T-helper 2 cell treated with Interferon-gamma antibody and Interleukin-4, amounts not matched to agents 100 ng/mL and 5 ng/mL, for 36 hours (primary cell): Measurements from ENCODE around the gene NEUROD1. TPM values are rescaled to one million over a fixed set of nuclear protein-coding genes. Genes with fewer than 3 reads are reported as not detected.
"Not testable (repeated sequence)": the region's sequence is repeated elsewhere in the genome, so short reads cannot be mapped to it uniquely, and the experiment has no call there.

ENCODE experiments used
- intact Hi-C: fragments of 100-400 bp; cut with micrococcal nuclease; formaldehyde crosslinking; loops from one replicate; pipeline ENCODE4 v1.15.1; 2023
- total RNA-seq: library from RNA; stranded (reverse); gene quantifications from 2 replicates; pipeline ENCODE4 v1.2.3, GENCODE V29; 2022

NEUROD1 gene
- not detected in 2 replicates for total RNA-seq

- intact Hi-C loops: no loop called here
Observed at GRCh38 chr2:181680055-181680936, at the start of gene NEUROD1. Gene NEUROD1 (minus strand): TSS chr2:181680517. CDS start chr2:181678860, 1,657 bp downstream.

- intact Hi-C loops: no loop called here
Observed at GRCh38 chr2:181725476-181725875, 45.2 kb upstream of the NEUROD1 start.

GRCh38 chr2:181724662-181725061 is 44.3 kb upstream of the NEUROD1 start:
- intact Hi-C loops: no loop called here

GRCh38 chr2:181723731-181724130 is 43.4 kb upstream of the NEUROD1 start:
- intact Hi-C loops: no loop called here

GRCh38 chr2:181715033-181715630 is 34.8 kb upstream of the NEUROD1 start:
- intact Hi-C loops: loop anchor here (1.0 to 10.0 kb wide), 4 partner anchors 142 to 1593 kb away; no protein-coding TSS in a partner anchor

GRCh38 chr2:181711051-181711450 is 30.7 kb upstream of the NEUROD1 start:
- intact Hi-C loops: loop anchor here (10.0 kb wide), 1 partner anchor 246 kb away; no protein-coding TSS in a partner anchor

- intact Hi-C loops: not testable (repeated sequence)
Observed at GRCh38 chr2:181702519-181702918, 22.2 kb upstream of the NEUROD1 start.

- intact Hi-C loops: no loop called here
Observed at GRCh38 chr2:181698223-181698622, 17.9 kb upstream of the NEUROD1 start.

GRCh38 chr2:181697571-181697970 is 17.3 kb upstream of the NEUROD1 start:
- intact Hi-C loops: no loop called here

- intact Hi-C loops: no loop called here
Observed at GRCh38 chr2:181697126-181697525, 16.8 kb upstream of the NEUROD1 start.

GRCh38 chr2:181694271-181694670 is 14.0 kb upstream of the NEUROD1 start:
- intact Hi-C loops: no loop called here

GRCh38 chr2:181690860-181691259 is 10.5 kb upstream of the NEUROD1 start:
- intact Hi-C loops: no loop called here

GRCh38 chr2:181686576-181687185 is 6.4 kb upstream of the NEUROD1 start:
- intact Hi-C loops: no loop called here

- intact Hi-C loops: no loop called here
Observed at GRCh38 chr2:181685150-181685688, 4.9 kb upstream of the NEUROD1 start.

GRCh38 chr2:181684454-181685149 is 4.3 kb upstream of the NEUROD1 start:
- intact Hi-C loops: no loop called here

GRCh38 chr2:181683518-181684453 is 3.5 kb upstream of the NEUROD1 start:
- intact Hi-C loops: no loop called here

- intact Hi-C loops: no loop called here
Observed at GRCh38 chr2:181682795-181683517, 2.6 kb upstream of the NEUROD1 start.

GRCh38 chr2:181682026-181682789 is 1.9 kb upstream of the NEUROD1 start:
- intact Hi-C loops: no loop called here
